Testis (tissue), 3 donors: ENCODE measurements around the gene HNRNPC. TPM values are rescaled to one million over a fixed set of nuclear protein-coding genes. Genes with fewer than 3 reads are reported as not detected.
"Not testable (repeated sequence)": the region's sequence is repeated elsewhere in the genome, so short reads cannot be mapped to it uniquely, and the experiment has no call there.

Source experiments
- DNase-seq: peaks from one replicate; pipeline ENCODE4 v3.0.0-alpha.2; 2019
- H3K27ac ChIP-seq, 2 donors: fragments of 200-600 bp; sonication (generic); one replicate each; pipeline ENCODE4 v1.5.1; 2019
- H3K27me3 ChIP-seq: fragments of 200-600 bp; sonication (generic); one replicate; pipeline ENCODE4 v1.5.1; 2019
- H3K36me3 ChIP-seq: fragments of 200-600 bp; sonication (generic); one replicate; pipeline ENCODE4 v1.5.1; 2017; ENCODE audit warnings: low read depth; ENCODE audit errors: missing control alignments
- H3K4me1 ChIP-seq: fragments of 200-600 bp; sonication (generic); one replicate; pipeline ENCODE4 v1.5.1; 2019
- H3K4me3 ChIP-seq, 2 donors: fragments of 200-600 bp; sonication (generic); one replicate each; pipeline ENCODE4 v1.5.1; 2017 to 2019
- H3K9me3 ChIP-seq: fragments of 200-600 bp; sonication (generic); one replicate; pipeline ENCODE4 v1.5.1; 2017
- CTCF ChIP-seq, 3 experiments: fragments of 450-650 bp in 2 of 3; fragments of 200-600 bp in 1 of 3; sonication (generic) in 1 of 3; IDR thresholded peaks; one replicate each; pipeline ENCODE4 v1.5.1; 2016 to 2019; ENCODE audit warnings: antibody characterized with exemption in 3 of 3, mild to moderate bottlenecking in 2 of 3, moderate library complexity in 1 of 3
- POLR2A ChIP-seq: fragments of 450-650 bp; IDR thresholded peaks from one replicate; pipeline ENCODE4 v1.6.1; 2017; ENCODE audit warnings: antibody characterized with exemption, mild to moderate bottlenecking, moderate library complexity
- WGBS, 2 donors: methylation state at CpG; one replicate each; pipeline ENCODE4 v1.1.5; 2018; 5-methylcytosine and 5-hydroxymethylcytosine counted together
- intact Hi-C: fragments of 100-400 bp; cut with DNase I; formaldehyde crosslinking; loops from one replicate; pipeline ENCODE4 v1.15.1; 2023; ENCODE audit warnings: low total_unique reads
- polyA plus RNA-seq: library from polyadenylated mRNA; stranded (reverse); fragments of 350-450 nt; fragmentation: Illumina TruSeq; extraction: RNeasy Lipid Tissue Mini Kit (QIAGEN cat#74804); gene quantifications from one replicate; pipeline ENCODE4 v1.2.3, GENCODE V29; 2014; ENCODE audit warnings: low read depth, low replicate concordance; ENCODE audit not compliant: insufficient read depth
- total RNA-seq, 2 donors: library from RNA; depleted of rRNA; stranded (reverse); fragments of >200 nt; gene quantifications; one replicate each; pipeline ENCODE4 v1.2.3, GENCODE V29; 2016

HNRNPC gene
- total and polyA plus RNA-seq, 3 donors from 2014 or later = 317 to 443 (median 399) TPM

GRCh38 chr14:21309956-21310355 is 40.7 kb upstream of the HNRNPC start:
- Histone ChIP-seq H3K36me3 (no peaks in the 10 kb centered on the region), H3K9me3 (no peaks in the 10 kb centered on the region), H3K4me3 (no peak overlapping the region), H3K27me3 (no peaks in the 10 kb centered on the region), H3K27ac (no peak overlapping the region), H3K4me1 (no peaks in the 10 kb centered on the region)
- WGBS, 2 donors = 87 to 89% methylated on average over 3 of the region's 3 CpGs
- intact Hi-C loops = no loop called here
- no peak for DNase-seq
- TF ChIP-seq POLR2A (no peak), CTCF (IDR thresholded peaks at IDR 0.05) (no peak)

- intact Hi-C loops = no loop called here
- no peak for TF ChIP-seq POLR2A
- TF ChIP-seq CTCF (IDR thresholded peaks at IDR 0.05) = no peak
These were observed 40.0 kb upstream of the HNRNPC start for GRCh38 chr14:21309238-21309636.

GRCh38 chr14:21308479-21309237 is 39.4 kb upstream of the HNRNPC start:
- Histone ChIP-seq H3K36me3 (no peaks in the 10 kb centered on the region), H3K4me3 (peak overlapping the region; percentile 42 to 48), H3K9me3 (no peaks in the 10 kb centered on the region), H3K27ac (peak overlapping the region in 1 of 2 donors; percentile 26), H3K4me1 (no peaks in the 10 kb centered on the region), H3K27me3 (no peaks in the 10 kb centered on the region)
- peak; percentile 92 for DNase-seq
- intact Hi-C loops = no loop called here
- 2% methylated on average over 16 of the region's 16 CpGs for WGBS, 2 donors
- no peak for TF ChIP-seq POLR2A
- TF ChIP-seq CTCF (IDR thresholded peaks at IDR 0.05) = no peak

More at GRCh38 chr14:21309238-21309636, 40.0 kb upstream of the HNRNPC start:
- H3K4me3 ChIP-seq = peak overlapping the region; percentile 42 to 48
- no peaks in the 10 kb centered on the region for H3K36me3 ChIP-seq
- no peaks in the 10 kb centered on the region for H3K27me3 ChIP-seq
- no peaks in the 10 kb centered on the region for H3K9me3 ChIP-seq
- DNase-seq = no peak
- H3K4me1 ChIP-seq = no peaks in the 10 kb centered on the region
- 51 to 57% methylated on average over 8 of the region's 8 CpGs for WGBS, 2 donors
- H3K27ac ChIP-seq = no peak overlapping the region

- Histone ChIP-seq H3K4me1 (no peaks in the 10 kb centered on the region), H3K27ac (peak overlapping the region in 1 of 2 donors; percentile 26), H3K9me3 (no peaks in the 10 kb centered on the region), H3K27me3 (no peaks in the 10 kb centered on the region), H3K4me3 (peak overlapping the region in 1 of 2 donors; percentile 48), H3K36me3 (no peaks in the 10 kb centered on the region)
- DNase-seq = no peak
- TF ChIP-seq CTCF (IDR thresholded peaks at IDR 0.05) (no peak), POLR2A (no peak)
- intact Hi-C loops = no loop called here
These were observed 38.9 kb upstream of the HNRNPC start for GRCh38 chr14:21308132-21308478.

GRCh38 chr14:21307637-21308036 is 38.4 kb upstream of the HNRNPC start:
- no peak for TF ChIP-seq CTCF (IDR thresholded peaks at IDR 0.05)
- no peak for TF ChIP-seq POLR2A
- Histone ChIP-seq H3K9me3 (no peaks in the 10 kb centered on the region), H3K27ac (no peak overlapping the region), H3K27me3 (no peaks in the 10 kb centered on the region), H3K4me3 (no peak overlapping the region), H3K4me1 (no peaks in the 10 kb centered on the region), H3K36me3 (no peaks in the 10 kb centered on the region)
- DNase-seq = no peak
- WGBS, 2 donors = 78 to 80% methylated on average over 3 of the region's 3 CpGs
- intact Hi-C loops = no loop called here

- H3K27me3 ChIP-seq, intact Hi-C loops, H3K4me1 ChIP-seq, H3K9me3 ChIP-seq, H3K36me3 ChIP-seq, H3K4me3 ChIP-seq, DNase-seq, H3K27ac ChIP-seq: not testable (repeated sequence)
- 86 to 96% methylated on average over 2 of the region's 2 CpGs for WGBS, 2 donors
These were observed 33.5 kb upstream of the HNRNPC start for GRCh38 chr14:21302836-21303140.
